GM12864 (cell line): ENCODE data around the gene MARCO.

ENCODE experiments used
- DNase-seq: peaks from one replicate; pipeline ENCODE4 v3.0.0-alpha.2; 2011; ENCODE audit warnings: low read depth
- H3K4me3 ChIP-seq: 2 replicates; pipeline ENCODE4 v1.5.1; 2011; ENCODE audit warnings: mild to moderate bottlenecking, low read depth, low read length, control low read depth
- CTCF ChIP-seq: IDR thresholded peaks from 2 replicates; pipeline ENCODE4 v1.5.1; 2011; ENCODE audit warnings: low read depth, mild to moderate bottlenecking, moderate library complexity, low read length, control low read depth, inconsistent platforms; ENCODE audit errors: missing control alignments

The MARCO gene

GRCh38 chr2:119013671-119014070 is 71.7 kb downstream of the MARCO start:
- no peak for DNase-seq
- no peak for TF ChIP-seq CTCF
- no peak overlapping the region for H3K4me3 ChIP-seq

- DNase-seq, result no peak
Measured at GRCh38 chr2:119015845-119016244, 73.9 kb downstream of the MARCO start.

GRCh38 chr2:119019521-119019920 is 77.5 kb downstream of the MARCO start:
- TF ChIP-seq CTCF, result no peak

More at GRCh38 chr2:119015845-119016244, 73.9 kb downstream of the MARCO start:
- H3K4me3 ChIP-seq, result no peak overlapping the region
- no peak for TF ChIP-seq CTCF

GRCh38 chr2:119022678-119023077 is 80.7 kb downstream of the MARCO start:
- no peak overlapping the region for H3K4me3 ChIP-seq
- DNase-seq, result no peak
- no peak for TF ChIP-seq CTCF

More at GRCh38 chr2:119019521-119019920, 77.5 kb downstream of the MARCO start:
- no peak overlapping the region for H3K4me3 ChIP-seq
- DNase-seq, result no peak

- TF ChIP-seq CTCF, result no peak
- no peak overlapping the region for H3K4me3 ChIP-seq
- DNase-seq, result no peak
Measured at GRCh38 chr2:119023534-119023933, 81.5 kb downstream of the MARCO start.

- no peak for TF ChIP-seq CTCF
- no peak for DNase-seq
- H3K4me3 ChIP-seq, result no peak overlapping the region
Measured at GRCh38 chr2:119024152-119024551, 82.2 kb downstream of the MARCO start.

- H3K4me3 ChIP-seq, result no peak overlapping the region
- TF ChIP-seq CTCF, result no peak
- no peak for DNase-seq
Measured at GRCh38 chr2:119024568-119024967, 82.6 kb downstream of the MARCO start.
